ENCODE measurements around the gene PCDH7.

PCDH7 gene

GRCh38 chr4:30726090-30726675 is 6.0 kb downstream of the PCDH7 start:
- no peak for TF ChIP-seq CTCF (IDR thresholded peaks at IDR 0.05; ENCODE audit: control insufficient read depth, extremely low read depth, insufficient read depth)
- DNase-seq (ENCODE audit: low read depth) = no peak
- no peak overlapping the region for H3K4me3 ChIP-seq (ENCODE audit: low read depth, low read length)

DNA sequence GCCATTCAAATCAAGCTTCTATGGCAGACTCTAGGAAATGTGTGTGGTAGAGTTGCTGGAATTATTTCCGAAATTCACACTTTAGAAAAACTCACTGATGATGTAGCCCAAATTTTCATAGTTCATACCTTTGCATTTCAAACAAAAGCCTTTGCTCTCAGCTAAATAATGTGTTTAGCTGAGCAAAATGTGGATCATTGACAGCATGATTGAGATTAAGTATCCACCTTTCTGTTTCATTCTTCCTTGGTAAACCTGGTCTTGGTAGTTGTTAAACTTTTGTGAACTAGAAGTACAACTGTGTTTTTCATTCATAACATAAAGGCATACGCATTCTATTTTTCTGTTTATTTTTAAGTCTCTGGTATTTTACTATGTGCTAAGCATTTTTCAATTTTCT is 7.2 kb downstream of the PCDH7 start:
- H3K4me3 ChIP-seq (ENCODE audit: low read depth, low read length) = no peak overlapping the region
- TF ChIP-seq CTCF (IDR thresholded peaks at IDR 0.05; ENCODE audit: control insufficient read depth, extremely low read depth, insufficient read depth) = no peak

DNA sequence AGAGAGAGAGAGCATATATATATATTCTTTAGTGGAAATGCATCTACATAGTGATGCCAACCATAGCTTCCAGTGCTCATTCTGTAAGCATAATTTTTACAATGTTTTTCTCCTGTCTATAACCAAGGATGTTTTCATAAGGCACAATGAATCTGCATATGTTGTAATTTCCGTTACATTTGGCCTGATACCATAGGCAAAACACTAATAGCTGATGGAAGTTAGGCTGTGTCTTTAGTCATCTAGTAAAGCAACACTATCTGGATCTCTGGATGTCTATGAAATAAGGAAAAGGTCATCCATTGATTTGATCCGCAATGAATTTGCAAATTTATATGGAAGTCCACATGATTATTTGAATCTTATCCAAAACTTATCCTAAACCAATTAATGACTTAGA is 8.1 kb downstream of the PCDH7 start:
- no peak for DNase-seq (ENCODE audit: low read depth)
- TF ChIP-seq CTCF (IDR thresholded peaks at IDR 0.05; ENCODE audit: control insufficient read depth, extremely low read depth, insufficient read depth) = no peak
- H3K4me3 ChIP-seq (ENCODE audit: low read depth, low read length) = no peak overlapping the region

More for the DNA sequence above, 7.2 kb downstream of the PCDH7 start:
- no peak for DNase-seq (ENCODE audit: low read depth)

GRCh38 chr4:30743897-30744296 is 23.7 kb downstream of the PCDH7 start:
- DNase-seq (ENCODE audit: low read depth) = no peak
- no peak for TF ChIP-seq CTCF (IDR thresholded peaks at IDR 0.05; ENCODE audit: control insufficient read depth, extremely low read depth, insufficient read depth)
- H3K4me3 ChIP-seq (ENCODE audit: low read depth, low read length) = no peak overlapping the region

GRCh38 chr4:30744386-30744785 is 24.2 kb downstream of the PCDH7 start:
- DNase-seq (ENCODE audit: low read depth) = no peak
- no peak for TF ChIP-seq CTCF (IDR thresholded peaks at IDR 0.05; ENCODE audit: control insufficient read depth, extremely low read depth, insufficient read depth)
- no peak overlapping the region for H3K4me3 ChIP-seq (ENCODE audit: low read depth, low read length)

GRCh38 chr4:30744957-30745640 is 24.9 kb downstream of the PCDH7 start:
- DNase-seq (ENCODE audit: low read depth) = no peak
- no peak for TF ChIP-seq CTCF (IDR thresholded peaks at IDR 0.05; ENCODE audit: control insufficient read depth, extremely low read depth, insufficient read depth)
- H3K4me3 ChIP-seq (ENCODE audit: low read depth, low read length) = no peak overlapping the region

DNA sequence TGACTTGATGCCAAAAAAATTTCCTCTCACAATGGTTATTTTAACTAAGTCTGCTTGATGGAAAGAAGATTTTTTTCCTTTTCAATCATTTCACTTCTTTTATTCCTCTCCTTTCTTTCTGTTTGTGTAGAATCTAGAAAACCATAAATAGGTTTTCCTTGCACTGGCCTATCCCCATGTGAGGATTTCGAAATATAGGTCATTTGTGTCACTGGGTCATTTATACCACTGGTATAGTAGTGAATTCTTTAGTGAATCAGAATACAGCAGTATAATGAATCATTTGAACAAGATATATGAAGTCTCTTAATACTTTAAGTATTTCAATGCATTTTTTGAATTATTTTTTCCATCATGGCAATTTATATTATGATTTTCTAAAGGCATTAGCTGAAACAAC is 26.6 kb downstream of the PCDH7 start:
- no peak for TF ChIP-seq CTCF (IDR thresholded peaks at IDR 0.05; ENCODE audit: control insufficient read depth, extremely low read depth, insufficient read depth)
- DNase-seq (ENCODE audit: low read depth) = no peak
- no peak overlapping the region for H3K4me3 ChIP-seq (ENCODE audit: low read depth, low read length)

Data from LNCaP clone FGC (cell line).